HEK293 (cell line): ENCODE results near the gene PCSK5.
A peak's percentile ranks its signal among the peaks of the same experiment; 100 is the strongest.

Source experiments
- CTCF ChIA-PET: fragments of 350-600 bp; formaldehyde crosslinking; extraction: SDS; loops from one replicate; lab custom pipeline; 2021; ENCODE audit warnings: antibody characterized with exemption; lab: Yijun Ruan, JAX
- POLR2A ChIA-PET: fragments of 300-600 bp; formaldehyde crosslinking; extraction: SDS; loops from one replicate; lab custom pipeline; 2020; ENCODE audit warnings: antibody characterized with exemption, inconsistent platforms; lab: Yijun Ruan, JAX
- H3K27ac ChIP-seq: fragments of 200-500 bp; sonication (Bioruptor generic); 2 replicates; pipeline ENCODE4 v1.5.1; 2014; ENCODE audit warnings: low read depth, low read length, control low read depth, inconsistent platforms; ENCODE audit errors: extremely low read depth
- H3K36me3 ChIP-seq, 2 experiments: fragments of 200-500 bp in 1 of 2; sonication (Bioruptor generic) in 1 of 2; 1 replicate in 1 of 2; 2 replicates in 1 of 2; pipeline ENCODE4 v1.5.1; 2014 to 2017; ENCODE audit warnings: inconsistent platforms in 2 of 2, low read length in 2 of 2; ENCODE audit not compliant: control insufficient read depth in 2 of 2, insufficient read depth in 1 of 2
- H3K4me1 ChIP-seq: fragments of 200-500 bp; sonication (Bioruptor generic); 2 replicates; pipeline ENCODE4 v1.5.1; 2014; ENCODE audit warnings: mild to moderate bottlenecking, low read length, inconsistent platforms; ENCODE audit not compliant: control insufficient read depth, insufficient read depth
- H3K4me3 ChIP-seq: 2 replicates; pipeline ENCODE4 v1.5.1; 2011; ENCODE audit warnings: low read depth, mild to moderate bottlenecking, control low read depth, low read length, moderate library complexity
- H3K9me3 ChIP-seq: fragments of 200-500 bp; sonication (Bioruptor generic); 2 replicates; pipeline ENCODE4 v1.5.1; 2014; ENCODE audit warnings: low read depth, low read length, inconsistent platforms; ENCODE audit not compliant: control insufficient read depth, insufficient read depth
- CTCF ChIP-seq: fragments of 450-650 bp; formaldehyde crosslinking; IDR thresholded peaks from 2 replicates; pipeline ENCODE4 v1.5.1; 2016; ENCODE audit warnings: missing biosample characterization, missing genetic modification characterization
- GLIS2 ChIP-seq: fragments of 450-650 bp; formaldehyde crosslinking; IDR thresholded peaks from 2 replicates; pipeline ENCODE4 v1.5.1; 2016; ENCODE audit warnings: missing biosample characterization, missing genetic modification characterization
- PATZ1 ChIP-seq: fragments of 450-650 bp; formaldehyde crosslinking; IDR thresholded peaks from 2 replicates; pipeline ENCODE4 v1.5.1; 2016; ENCODE audit warnings: missing biosample characterization, missing genetic modification characterization
- PBX3 ChIP-seq: sonication (generic); formaldehyde crosslinking; IDR thresholded peaks from 2 replicates; pipeline ENCODE4 v1.8.1; 2022; ENCODE audit warnings: mild to moderate bottlenecking, moderate library complexity, missing genetic modification reagents
- REST ChIP-seq: fragments of 450-650 bp; formaldehyde crosslinking; IDR thresholded peaks from 2 replicates; pipeline ENCODE4 v1.5.1; 2016; ENCODE audit warnings: missing biosample characterization, missing genetic modification characterization
- ZBTB26 ChIP-seq: fragments of 450-650 bp; formaldehyde crosslinking; optimal IDR thresholded peaks from 2 replicates; pipeline ENCODE3; 2016; ENCODE audit warnings: missing biosample characterization, mild to moderate bottlenecking, missing genetic modification characterization
- ZBTB8A ChIP-seq: fragments of 450-650 bp; formaldehyde crosslinking; IDR thresholded peaks from 2 replicates; pipeline ENCODE4 v1.5.1; 2016; ENCODE audit warnings: missing biosample characterization, missing genetic modification characterization
- ZNF26 ChIP-seq: fragments of 450-650 bp; formaldehyde crosslinking; IDR thresholded peaks from 2 replicates; pipeline ENCODE4 v1.5.1; 2016; ENCODE audit warnings: missing biosample characterization, missing genetic modification characterization
- ZNF280D ChIP-seq: fragments of 450-650 bp; formaldehyde crosslinking; IDR thresholded peaks from 2 replicates; pipeline ENCODE4 v1.5.1; 2016; ENCODE audit warnings: missing biosample characterization, missing genetic modification characterization
- ZNF335 ChIP-seq: fragments of 450-650 bp; formaldehyde crosslinking; conservative IDR thresholded peaks from 2 replicates; pipeline ENCODE4 v1.5.1; 2016; ENCODE audit warnings: missing biosample characterization, missing genetic modification characterization
- ZNF341 ChIP-seq: fragments of 450-650 bp; formaldehyde crosslinking; IDR thresholded peaks from 2 replicates; pipeline ENCODE4; 2016; ENCODE audit warnings: low read depth, missing biosample characterization, missing genetic modification characterization
- ZNF391 ChIP-seq: fragments of 450-650 bp; formaldehyde crosslinking; IDR thresholded peaks from 2 replicates; pipeline ENCODE4 v1.5.1; 2016; ENCODE audit warnings: low read depth, missing biosample characterization, missing genetic modification characterization, borderline replicate concordance
- ZNF449 ChIP-seq: fragments of 450-650 bp; formaldehyde crosslinking; IDR thresholded peaks from 2 replicates; pipeline ENCODE4 v1.5.1; 2017; ENCODE audit warnings: missing biosample characterization, mild to moderate bottlenecking, missing genetic modification characterization, moderate library complexity
- ZNF561 ChIP-seq: fragments of 450-650 bp; IDR thresholded peaks from 2 replicates; pipeline ENCODE4 v1.5.1; 2018; ENCODE audit warnings: missing biosample characterization, missing genetic modification characterization, borderline replicate concordance
- ZNF600 ChIP-seq: fragments of 450-650 bp; formaldehyde crosslinking; IDR thresholded peaks from 2 replicates; pipeline ENCODE4 v1.5.1; 2016; ENCODE audit warnings: missing biosample characterization, missing genetic modification characterization
- ZNF76 ChIP-seq: fragments of 450-650 bp; formaldehyde crosslinking; IDR thresholded peaks from 2 replicates; pipeline ENCODE4; 2016; ENCODE audit warnings: low read depth, missing biosample characterization, missing genetic modification characterization, borderline replicate concordance

PCSK5 gene

GRCh38 chr9:76394195-76394959 lies 503.9 kb downstream of the PCSK5 start, which contains the start of gene RFK:
TSS of gene RFK (minus strand) at chr9:76394426. CDS start at chr9:76394171, 255 bp downstream.
- CTCF ChIA-PET = interaction anchor here (0.6 to 3.5 kb wide), 21 partner anchors 8 to 1465 kb away, joined by 3 to 16 read pairs (median 5); no protein-coding TSS in a partner anchor
- Histone ChIP-seq H3K27ac (peak within 1 kb of the TSS; percentile 98), H3K36me3 (peaks cover 0 to 25% of the 10 kb centered on the region in 2 experiments; a peak in 1 of 3 replicates), H3K4me1 (no peaks in the 10 kb centered on the region), H3K4me3 (peak within 1 kb of the TSS; percentile 88), H3K9me3 (no peaks in the 10 kb centered on the region)
- POLR2A ChIA-PET = interaction anchor here (0.7 to 3.6 kb wide), 31 partner anchors 10 to 1306 kb away, joined by 3 to 40 read pairs (median 5); partner anchors contain the start of genes GCNT1, NMRK1, OSTF1 and PCSK5
- TF ChIP-seq PBX3 (CRISPR knock-in tag) (no peak), ZNF341 (peak; percentile 65), ZNF449 (tag by site-specific recombination) (peak; percentile 13; the same call in 1 of the 2 replicates), ZNF280D (tag by site-specific recombination) (no peak), GLIS2 (tag by site-specific recombination) (peak; percentile 55), ZNF335 (tag by site-specific recombination) (peak; percentile 84), ZNF26 (tag by site-specific recombination) (no peak), ZNF561 (tag by site-specific recombination) (peak; percentile 15; the same call in 1 of the 2 replicates), ZNF76 (tag by site-specific recombination) (peak; percentile 51; the same call in 1 of the 2 replicates), ZBTB26 (tag by site-specific recombination) (peak; percentile 80), PATZ1 (tag by site-specific recombination) (peak; percentile 71; the same call in 1 of the 2 replicates), ZNF600 (tag by site-specific recombination) (no peak), ZNF391 (no peak), REST (tag by site-specific recombination) (0 out of 2 replicates have a peak, but pooled peaks have one; percentile 22), ZBTB8A (tag by site-specific recombination) (peak; percentile 70), CTCF (tag by site-specific recombination) (peak; percentile 87)
